Measurements from ENCODE around the gene DNAJB8. TPM values are rescaled to one million over a fixed set of nuclear protein-coding genes. Genes with fewer than 3 reads are reported as not detected.

DNAJB8 gene
- total RNA-seq, 1 experiment from 2014 or later = not detected

- Histone ChIP-seq H3K4ac (ENCODE audit: low read depth, low read length) (no peak overlapping the region), H2BK20ac (ENCODE audit: low read depth, low read length, poor library complexity, severe bottlenecking) (no peak overlapping the region), H4K8ac (replicated peaks; ENCODE audit: insufficient read length, low read depth, low read length) (no peak overlapping the region), H4K91ac (ENCODE audit: insufficient read length, low read depth, low read length) (no peak overlapping the region), H3K79me2 (ENCODE audit: insufficient read depth, low read length) (no peaks in the 10 kb centered on the region), H3K79me1 (ENCODE audit: insufficient read depth, low read depth, low read length, poor library complexity, severe bottlenecking) (no peaks in the 10 kb centered on the region), H2BK15ac (ENCODE audit: low read depth, low read length) (no peak overlapping the region), H3K4me2 (ENCODE audit: insufficient read depth, insufficient read length, low read length) (peak overlapping the region; percentile 76), H3K27me3 (ENCODE audit: insufficient read depth, low read length) (peaks cover 20% of the 10 kb centered on the region; the same call in 1 of the 2 replicates), H3K56ac (ENCODE audit: insufficient read length, low read depth, low read length) (no peak overlapping the region), H4K20me1 (ENCODE audit: control insufficient read depth, insufficient read depth, insufficient read length) (no peaks in the 10 kb centered on the region), H3K9me3 (ENCODE audit: control insufficient read depth, low read depth, low read length) (no peaks in the 10 kb centered on the region), H3K14ac (ENCODE audit: insufficient read depth, low read length) (peak overlapping the region; percentile 92), H3K4me1 (ENCODE audit: insufficient read depth, low read length) (peaks cover 2% of the 10 kb centered on the region; the same call in 1 of the 2 replicates), H3K27ac (ENCODE audit: insufficient read length, low read depth, low read length) (no peak overlapping the region), H2AK5ac (ENCODE audit: insufficient read length, low read length) (no peak overlapping the region), H2BK12ac (ENCODE audit: insufficient read length, low read depth, low read length) (no peak overlapping the region), H2BK120ac (ENCODE audit: low read depth, low read length, poor library complexity, severe bottlenecking) (no peak overlapping the region), H3K18ac (ENCODE audit: insufficient read length, low read depth, low read length) (peak overlapping the region; percentile 95), H2AFZ (ENCODE audit: low read length) (no peak overlapping the region), H3T11ph (ENCODE audit: low read length) (no peak overlapping the region), H3K23ac (ENCODE audit: insufficient read length, low read depth, low read length) (no peak overlapping the region), H3K9ac (ENCODE audit: extremely low read depth, insufficient read length, low read length) (no peak overlapping the region), H2BK5ac (ENCODE audit: insufficient read length, low read length) (no peak overlapping the region), H4K5ac (ENCODE audit: insufficient read length, low read depth, low read length) (no peak overlapping the region), H3K23me2 (ENCODE audit: insufficient read length, low read depth, low read length, poor library complexity, severe bottlenecking) (peaks cover 7% of the 10 kb centered on the region)
- H3K4me3 Mint-ChIP-seq = peak overlapping the region; percentile 59 to 82
- no peaks in the 10 kb centered on the region; a peak in 2 of 7 replicates for H3K36me3 Mint-ChIP-seq (ENCODE audit: insufficient read depth in 1 of 3, low read depth in 3 of 3)
- no peaks in the 10 kb centered on the region; a peak in 1 of 5 replicates for H3K9me3 Mint-ChIP-seq
- peak; percentile 47 for DNase-seq
- peaks cover 56 to 73% of the 10 kb centered on the region in 2 experiments for H3K4me1 Mint-ChIP-seq
- peak overlapping the region; percentile 30 to 92 (median 90); a peak in 3 of 7 replicates for H3K27ac Mint-ChIP-seq
- TF ChIP-seq, protein P1, sequence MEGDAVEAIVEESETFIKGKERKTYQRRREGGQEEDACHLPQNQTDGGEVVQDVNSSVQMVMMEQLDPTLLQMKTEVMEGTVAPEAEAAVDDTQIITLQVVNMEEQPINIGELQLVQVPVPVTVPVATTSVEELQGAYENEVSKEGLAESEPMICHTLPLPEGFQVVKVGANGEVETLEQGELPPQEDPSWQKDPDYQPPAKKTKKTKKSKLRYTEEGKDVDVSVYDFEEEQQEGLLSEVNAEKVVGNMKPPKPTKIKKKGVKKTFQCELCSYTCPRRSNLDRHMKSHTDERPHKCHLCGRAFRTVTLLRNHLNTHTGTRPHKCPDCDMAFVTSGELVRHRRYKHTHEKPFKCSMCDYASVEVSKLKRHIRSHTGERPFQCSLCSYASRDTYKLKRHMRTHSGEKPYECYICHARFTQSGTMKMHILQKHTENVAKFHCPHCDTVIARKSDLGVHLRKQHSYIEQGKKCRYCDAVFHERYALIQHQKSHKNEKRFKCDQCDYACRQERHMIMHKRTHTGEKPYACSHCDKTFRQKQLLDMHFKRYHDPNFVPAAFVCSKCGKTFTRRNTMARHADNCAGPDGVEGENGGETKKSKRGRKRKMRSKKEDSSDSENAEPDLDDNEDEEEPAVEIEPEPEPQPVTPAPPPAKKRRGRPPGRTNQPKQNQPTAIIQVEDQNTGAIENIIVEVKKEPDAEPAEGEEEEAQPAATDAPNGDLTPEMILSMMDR (conservative IDR thresholded peaks at IDR 0.05) = no peak
- peaks cover 84% of the 10 kb centered on the region for H3K27me3 Mint-ChIP-seq (ENCODE audit: low read depth)
- WGBS (ENCODE audit: extremely low coverage, insufficient read length, low lambda C conversion rate) = no CpG with 5 or more reads among the region's 13 CpGs
Measured at GRCh38 chr3:128431803-128432300, 34.8 kb downstream of the DNAJB8 start.

Measured in H9 (cell line).